Ovary (tissue), 9 donors: Measurements from ENCODE around the gene SYT2. TPM values are rescaled to one million over a fixed set of nuclear protein-coding genes. Genes with fewer than 3 reads are reported as not detected.

Experiments used
- DNase-seq, 5 donors: peaks; one replicate each; pipeline ENCODE4 v3.0.0-alpha.2; 2019 to 2020
- H3K27ac ChIP-seq, 2 donors: fragments of 200-600 bp; one replicate each; pipeline versions ENCODE4 v1.5.1 to v1.8.0; 2019 to 2022
- H3K27me3 ChIP-seq: fragments of 200-600 bp; one replicate; pipeline ENCODE4 v1.8.0; 2022
- H3K36me3 ChIP-seq: fragments of 200-600 bp; sonication (generic); one replicate; pipeline ENCODE4 v1.5.1; 2019
- H3K4me1 ChIP-seq: one replicate; pipeline ENCODE4 v1.8.1; 2013; ENCODE audit warnings: mild to moderate bottlenecking, moderate library complexity; ENCODE audit not compliant: insufficient read depth
- H3K4me3 ChIP-seq: fragments of 200-600 bp; sonication (generic); one replicate; pipeline ENCODE4 v1.5.1; 2017
- H3K9me3 ChIP-seq, 2 donors: fragments of 200-600 bp in 1 of 2; sonication (generic) in 1 of 2; one replicate each; pipeline versions ENCODE4 v1.5.1 to v1.8.1; 2013 to 2019; ENCODE audit warnings: mild to moderate bottlenecking in 1 of 2, moderate library complexity in 1 of 2
- EP300 ChIP-seq: sonication (generic); formaldehyde crosslinking; IDR thresholded peaks from one replicate; pipeline ENCODE4 v1.6.1; 2017; ENCODE audit warnings: antibody characterized with exemption
- POLR2A ChIP-seq: fragments of 450-650 bp; IDR thresholded peaks from one replicate; pipeline ENCODE4 v1.6.1; 2017; ENCODE audit warnings: antibody characterized with exemption, mild to moderate bottlenecking, moderate library complexity
- WGBS, 3 donors: extraction: QIAGEN DNeasy Blood & Tissue Kit in 1 of 3; methylation state at CpG; one replicate each; pipeline versions ENCODE4 v1.1.5 to v1.1.7; 2013 to 2017; 5-methylcytosine and 5-hydroxymethylcytosine counted together
- intact Hi-C, 4 donors: fragments of 100-400 bp; cut with DNase I; formaldehyde crosslinking; loops; one replicate each; pipeline versions ENCODE4 v1.11.0 to v1.15.1; 2022 to 2023
- polyA plus RNA-seq, 2 donors: library from polyadenylated mRNA; stranded (reverse); fragments of 200-250 nt in 1 of 2; fragments of 350-450 nt in 1 of 2; fragmentation: Illumina TruSeq in 1 of 2; extraction: RNeasy Lipid Tissue Mini Kit (QIAGEN cat#74804) in 1 of 2; gene quantifications; one replicate each; pipeline ENCODE4 v1.2.3, GENCODE V29; 2013 to 2014
- total RNA-seq, 7 donors: library from RNA; depleted of rRNA in 2 of 7; stranded (reverse); fragments of >200 nt in 2 of 7; fragmentation: NEBNext Ultra II Directional in 3 of 7; extraction: Animal tissue kit (Norgen Biotek cat#: 25700) in 3 of 7; gene quantifications; one replicate each; pipeline versions ENCODE4 v1.1.0 to v1.2.4, GENCODE V29; 2016 to 2023
- TF ChIP-seq, protein P1 (sequence below), 3 donors: fragments of 450-650 bp in 2 of 3; fragments of 200-600 bp in 1 of 3; IDR thresholded peaks; one replicate each; pipeline versions ENCODE4 v1.5.1 to v1.8.0; 2016 to 2022; ENCODE audit warnings: antibody characterized with exemption in 3 of 3, mild to moderate bottlenecking in 1 of 3
- donor health status: DM: no; HTN: no; CAD: no; lungs with moderate emphysema.
- donor health status: DM: no; HTN: no; CAD: no.
- donor health status: Bipolar disorder and iron deficiency.
- donor health status: DM: yes; HTN: yes; CAD: no.
- donor health status: DM: no; HTN: no; CAD: no.
- donor health status: DM: yes; HTN: yes; CAD: no.

SYT2 gene
- total and polyA plus RNA-seq, 9 donors, result 0.34 to 5.5 (median 0.57) TPM; not detected in 1

- intact Hi-C loops, result loop anchor here in 3 of 4 donors (10.0 kb wide), 2 partner anchors 86 to 96 kb away; no protein-coding TSS in a partner anchor
- H3K36me3 ChIP-seq, result no peaks in the 10 kb centered on the region
Observed at GRCh38 chr1:202590975-202591411, 119.3 kb downstream of the SYT2 start.

DNA sequence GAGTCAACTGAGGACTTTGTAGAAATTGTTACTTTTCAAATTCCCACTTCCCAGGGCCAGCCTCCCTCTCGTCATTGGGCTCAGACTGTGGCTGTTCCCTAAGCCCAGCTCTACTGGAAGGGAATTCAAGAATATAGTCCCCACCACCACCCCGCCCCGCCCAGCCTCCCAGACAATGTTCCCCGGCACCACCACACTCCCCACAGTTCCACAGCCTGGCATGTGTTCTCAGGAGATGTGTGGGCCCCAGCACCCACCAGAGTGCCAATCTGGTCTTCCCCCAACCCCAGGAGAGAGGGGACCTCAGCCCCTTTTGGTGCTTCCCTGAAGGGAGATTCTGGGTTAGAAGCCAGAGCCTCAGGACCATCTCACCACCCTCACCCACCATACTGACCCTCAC lies 120.1 kb downstream of the SYT2 start:
- WGBS, 3 donors, result 88 to 93% (median 91%) methylated on average over 4 of the region's 4 CpGs
- Histone ChIP-seq H3K27me3 (no peaks in the 10 kb centered on the region), H3K36me3 (no peaks in the 10 kb centered on the region), H3K27ac (no peak overlapping the region), H3K4me1 (peaks cover 15% of the 10 kb centered on the region), H3K4me3 (no peak overlapping the region), H3K9me3 (no peaks in the 10 kb centered on the region)
- no peak for DNase-seq
- TF ChIP-seq, protein P1, sequence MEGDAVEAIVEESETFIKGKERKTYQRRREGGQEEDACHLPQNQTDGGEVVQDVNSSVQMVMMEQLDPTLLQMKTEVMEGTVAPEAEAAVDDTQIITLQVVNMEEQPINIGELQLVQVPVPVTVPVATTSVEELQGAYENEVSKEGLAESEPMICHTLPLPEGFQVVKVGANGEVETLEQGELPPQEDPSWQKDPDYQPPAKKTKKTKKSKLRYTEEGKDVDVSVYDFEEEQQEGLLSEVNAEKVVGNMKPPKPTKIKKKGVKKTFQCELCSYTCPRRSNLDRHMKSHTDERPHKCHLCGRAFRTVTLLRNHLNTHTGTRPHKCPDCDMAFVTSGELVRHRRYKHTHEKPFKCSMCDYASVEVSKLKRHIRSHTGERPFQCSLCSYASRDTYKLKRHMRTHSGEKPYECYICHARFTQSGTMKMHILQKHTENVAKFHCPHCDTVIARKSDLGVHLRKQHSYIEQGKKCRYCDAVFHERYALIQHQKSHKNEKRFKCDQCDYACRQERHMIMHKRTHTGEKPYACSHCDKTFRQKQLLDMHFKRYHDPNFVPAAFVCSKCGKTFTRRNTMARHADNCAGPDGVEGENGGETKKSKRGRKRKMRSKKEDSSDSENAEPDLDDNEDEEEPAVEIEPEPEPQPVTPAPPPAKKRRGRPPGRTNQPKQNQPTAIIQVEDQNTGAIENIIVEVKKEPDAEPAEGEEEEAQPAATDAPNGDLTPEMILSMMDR (IDR thresholded peaks at IDR 0.05), result no peak
- TF ChIP-seq EP300 (no peak), POLR2A (no peak)
- intact Hi-C loops, result loop anchor here in 3 of 4 donors (10.0 kb wide), 2 partner anchors 85 to 95 kb away; no protein-coding TSS in a partner anchor

More at GRCh38 chr1:202590975-202591411, 119.3 kb downstream of the SYT2 start:
- H3K27ac ChIP-seq, result no peak overlapping the region
- TF ChIP-seq EP300 (no peak), POLR2A (no peak)
- TF ChIP-seq, protein P1 (IDR thresholded peaks at IDR 0.05), result no peak
- no peaks in the 10 kb centered on the region for H3K27me3 ChIP-seq
- H3K4me1 ChIP-seq, result peaks cover 12% of the 10 kb centered on the region
- 87 to 88% (median 87%) methylated on average over 5 of the region's 5 CpGs for WGBS, 3 donors
- no peak for DNase-seq
- H3K9me3 ChIP-seq, result no peaks in the 10 kb centered on the region
- no peak overlapping the region for H3K4me3 ChIP-seq

- Histone ChIP-seq H3K9me3 (no peaks in the 10 kb centered on the region), H3K4me1 (peaks cover 19% of the 10 kb centered on the region), H3K27me3 (no peaks in the 10 kb centered on the region), H3K27ac (peak overlapping the region in 1 of 2 donors; percentile 32), H3K4me3 (no peak overlapping the region), H3K36me3 (no peaks in the 10 kb centered on the region)
- TF ChIP-seq EP300 (peak; percentile 67), POLR2A (no peak)
- intact Hi-C loops, result no loop called here
- 29 to 33% (median 30%) methylated on average over 8 of the region's 8 CpGs for WGBS, 3 donors
- peak; percentile 77 to 89 (median 85) for DNase-seq
Observed at GRCh38 chr1:202589190-202589930, 120.9 kb downstream of the SYT2 start.

- intact Hi-C loops, result no loop called here
- Histone ChIP-seq H3K4me1 (peaks cover 19% of the 10 kb centered on the region), H3K9me3 (no peaks in the 10 kb centered on the region), H3K36me3 (no peaks in the 10 kb centered on the region), H3K27me3 (no peaks in the 10 kb centered on the region), H3K27ac (peak overlapping the region in 1 of 2 donors; percentile 32), H3K4me3 (no peak overlapping the region)
- 86 to 88% (median 86%) methylated on average over 4 of the region's 4 CpGs for WGBS, 3 donors
- TF ChIP-seq, protein P1 (IDR thresholded peaks at IDR 0.05), result no peak
- no peak for TF ChIP-seq EP300
- no peak for TF ChIP-seq POLR2A
- DNase-seq, result no peak
Observed at GRCh38 chr1:202588503-202589189, 121.6 kb downstream of the SYT2 start.
